GM10266 (cell line): ENCODE results near the gene R3HDM2.

Source experiments
- DNase-seq: peaks from one replicate; pipeline ENCODE4 v3.0.0; 2012; ENCODE audit errors: extremely low spot score
- TF ChIP-seq, protein P1 (sequence below): IDR thresholded peaks from 2 replicates; pipeline ENCODE4 v1.5.1; 2012; ENCODE audit warnings: mild to moderate bottlenecking, low read depth; ENCODE audit not compliant: control insufficient read depth, insufficient read depth; ENCODE audit errors: missing control alignments

R3HDM2 gene

GRCh38 chr12:57216014-57216911 lies 214.6 kb downstream of the R3HDM2 start, which contains the start of gene NXPH4:
Gene NXPH4, plus strand, starts transcription at chr12:57216794. Its CDS starts 176 bp downstream, at chr12:57216970.
- TF ChIP-seq, protein P1, sequence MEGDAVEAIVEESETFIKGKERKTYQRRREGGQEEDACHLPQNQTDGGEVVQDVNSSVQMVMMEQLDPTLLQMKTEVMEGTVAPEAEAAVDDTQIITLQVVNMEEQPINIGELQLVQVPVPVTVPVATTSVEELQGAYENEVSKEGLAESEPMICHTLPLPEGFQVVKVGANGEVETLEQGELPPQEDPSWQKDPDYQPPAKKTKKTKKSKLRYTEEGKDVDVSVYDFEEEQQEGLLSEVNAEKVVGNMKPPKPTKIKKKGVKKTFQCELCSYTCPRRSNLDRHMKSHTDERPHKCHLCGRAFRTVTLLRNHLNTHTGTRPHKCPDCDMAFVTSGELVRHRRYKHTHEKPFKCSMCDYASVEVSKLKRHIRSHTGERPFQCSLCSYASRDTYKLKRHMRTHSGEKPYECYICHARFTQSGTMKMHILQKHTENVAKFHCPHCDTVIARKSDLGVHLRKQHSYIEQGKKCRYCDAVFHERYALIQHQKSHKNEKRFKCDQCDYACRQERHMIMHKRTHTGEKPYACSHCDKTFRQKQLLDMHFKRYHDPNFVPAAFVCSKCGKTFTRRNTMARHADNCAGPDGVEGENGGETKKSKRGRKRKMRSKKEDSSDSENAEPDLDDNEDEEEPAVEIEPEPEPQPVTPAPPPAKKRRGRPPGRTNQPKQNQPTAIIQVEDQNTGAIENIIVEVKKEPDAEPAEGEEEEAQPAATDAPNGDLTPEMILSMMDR: peak; percentile 14
- peak; percentile 79 for DNase-seq

- DNase-seq: peak; percentile 73
- TF ChIP-seq, protein P1: no peak
Measured at GRCh38 chr12:57215668-57216013, 215.2 kb downstream of the R3HDM2 start.

GRCh38 chr12:57215065-57215464 lies 215.8 kb downstream of the R3HDM2 start:
- TF ChIP-seq, protein P1: no peak
- DNase-seq: no peak

DNA sequence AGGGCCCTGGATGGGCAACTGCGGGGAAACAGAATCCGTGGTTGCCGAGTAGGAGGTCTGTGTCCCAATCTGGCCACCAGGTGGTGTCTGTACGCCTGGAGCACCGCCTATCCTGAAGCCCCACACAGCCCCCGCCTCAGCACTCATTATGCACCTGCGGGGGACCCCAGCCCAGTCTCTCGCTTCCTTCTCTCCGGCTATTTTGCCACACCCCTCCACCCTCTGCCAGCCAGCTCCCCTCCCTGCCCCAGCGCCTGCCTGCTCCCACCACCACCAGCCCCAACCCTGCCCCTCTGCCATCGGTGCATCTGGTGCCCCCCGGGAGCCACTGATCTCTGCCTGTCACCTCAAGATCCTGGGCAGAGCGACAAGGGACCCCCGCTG lies 216.5 kb downstream of the R3HDM2 start:
- TF ChIP-seq, protein P1: peak; percentile 81

DNA sequence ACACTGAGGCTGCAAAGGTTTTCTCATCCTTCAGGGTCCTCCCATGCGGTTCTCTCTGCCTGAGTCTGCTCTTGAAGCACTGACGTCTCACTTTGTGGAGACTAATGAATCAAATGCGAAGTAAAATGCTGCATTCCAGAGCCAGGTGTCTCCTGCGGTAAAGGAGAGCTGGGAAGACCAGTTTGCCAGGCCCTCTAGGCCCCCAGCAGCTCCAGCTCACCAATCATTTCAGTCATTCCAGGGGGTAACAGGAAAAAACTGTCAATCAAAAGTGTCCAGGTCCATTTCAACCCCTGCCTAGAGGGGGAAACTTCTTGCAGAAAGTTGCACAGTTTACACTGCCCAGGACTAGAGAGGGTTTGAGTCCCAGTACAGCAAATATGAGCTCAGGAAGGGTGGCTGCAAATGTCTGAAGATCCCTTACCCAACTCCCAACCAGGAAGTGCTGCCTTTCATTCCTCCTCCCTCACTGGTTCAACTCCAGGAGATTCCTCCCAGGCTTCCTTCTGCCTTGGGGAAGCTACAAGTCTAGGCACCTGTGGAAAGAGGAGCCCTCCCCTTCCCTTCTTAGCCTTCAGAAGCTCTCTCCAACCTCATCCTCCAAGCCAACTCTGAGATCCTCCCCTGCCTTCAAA lies 217.0 kb downstream of the R3HDM2 start:
- DNase-seq: no peak
- TF ChIP-seq, protein P1: no peak

More for the DNA sequence above, 216.5 kb downstream of the R3HDM2 start:
- peak; percentile 86 for DNase-seq

GRCh38 chr12:57213058-57213715 lies 217.7 kb downstream of the R3HDM2 start:
- peak; percentile 93 for DNase-seq
- TF ChIP-seq, protein P1: peak; percentile 98
